Measurements from ENCODE around the gene TET1. TPM values are rescaled to one million over a fixed set of nuclear protein-coding genes. Genes with fewer than 3 reads are reported as not detected.
"Not testable (repeated sequence)": the region's sequence is repeated elsewhere in the genome, so short reads cannot be mapped to it uniquely, and the experiment has no call there.

The TET1 gene
- total RNA-seq, 2 donors from 2014 or later = 5.1 to 6.0 TPM

GRCh38 chr10:68633816-68634466, 73.8 kb downstream of the TET1 start:
- H3K27me3 ChIP-seq (replicated peaks; ENCODE audit: insufficient read depth) = no peaks in the 10 kb centered on the region
- WGBS = 78% methylated on average over 4 of the region's 4 CpGs
- H3K36me3 ChIP-seq = no peaks in the 10 kb centered on the region
- TF ChIP-seq POLR2AphosphoS5 (IDR thresholded peaks at IDR 0.05) = peak; percentile 49
- no peak for TF ChIP-seq CTCF (IDR thresholded peaks at IDR 0.05)
- TF ChIP-seq POLR2A (IDR thresholded peaks at IDR 0.05) = no peak
- intact Hi-C loops (cut with DNase I) = no loop called here
- H3K4me3 ChIP-seq = no peak overlapping the region
- H3K9me3 ChIP-seq = no peaks in the 10 kb centered on the region
- H3K4me1 ChIP-seq (replicated peaks) = peaks cover 4% of the 10 kb centered on the region
- no peak for DNase-seq (ENCODE audit: low spot score)
- H3K27ac ChIP-seq = peak overlapping the region in 1 of 2 donors; percentile 22

- no peak overlapping the region for H3K4me3 ChIP-seq
- intact Hi-C loops (cut with DNase I) = no loop called here
- no peaks in the 10 kb centered on the region for H3K36me3 ChIP-seq
- no peaks in the 10 kb centered on the region for H3K9me3 ChIP-seq
- DNase-seq (ENCODE audit: low spot score) = no peak
- WGBS = 87% methylated on average over 3 of the region's 3 CpGs
- H3K27me3 ChIP-seq (replicated peaks; ENCODE audit: insufficient read depth) = no peaks in the 10 kb centered on the region
- H3K4me1 ChIP-seq (replicated peaks) = peaks cover 4% of the 10 kb centered on the region
- no peak overlapping the region for H3K27ac ChIP-seq
- TF ChIP-seq POLR2AphosphoS5 (IDR thresholded peaks at IDR 0.05) (no peak), POLR2A (IDR thresholded peaks at IDR 0.05) (no peak), CTCF (IDR thresholded peaks at IDR 0.05) (no peak)
Measured at GRCh38 chr10:68636335-68636734, 76.2 kb downstream of the TET1 start.

- H3K27ac ChIP-seq; H3K4me1 ChIP-seq (replicated peaks); H3K9me3 ChIP-seq; H3K4me3 ChIP-seq; intact Hi-C loops (cut with DNase I); DNase-seq (ENCODE audit: low spot score); H3K27me3 ChIP-seq (replicated peaks; ENCODE audit: insufficient read depth); H3K36me3 ChIP-seq: not testable (repeated sequence)
- 96% methylated on average over 5 of the region's 5 CpGs for WGBS
Measured at GRCh38 chr10:68643550-68643949, 83.4 kb downstream of the TET1 start.

DNA sequence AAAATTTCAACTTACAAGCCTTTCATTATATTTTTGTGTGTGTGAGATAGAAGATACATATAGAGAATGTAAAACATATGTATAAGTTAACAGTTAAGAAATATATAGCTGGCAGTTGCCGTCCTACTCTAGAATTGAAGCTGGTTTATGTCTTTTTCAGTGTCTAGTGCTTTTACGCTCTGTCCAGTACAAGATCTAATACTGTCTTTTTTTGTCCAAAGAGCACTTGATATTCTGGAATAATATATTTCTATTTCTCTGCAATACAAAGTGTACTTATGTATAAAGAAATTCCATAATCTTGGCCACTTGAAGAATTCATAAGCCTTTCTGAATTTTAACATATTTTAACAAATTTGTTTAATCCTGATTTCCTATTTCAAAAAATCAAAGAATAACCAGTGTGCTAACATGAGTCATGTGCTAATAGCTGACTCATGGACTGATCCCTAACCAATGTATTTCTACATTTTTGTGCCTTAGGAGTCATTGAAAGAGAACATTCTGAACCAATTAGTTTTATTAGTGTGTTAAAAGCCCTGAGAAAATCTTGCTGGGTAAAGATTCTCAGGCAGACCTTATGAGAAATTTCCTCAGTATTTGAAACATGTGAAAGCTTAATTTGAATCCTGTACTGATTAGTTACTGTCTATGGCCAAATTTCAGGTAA, 87.7 kb downstream of the TET1 start:
- 87% methylated on average over 2 of the region's 2 CpGs for WGBS
- no peaks in the 10 kb centered on the region for H3K36me3 ChIP-seq
- TF ChIP-seq CTCF (IDR thresholded peaks at IDR 0.05) (no peak), POLR2AphosphoS5 (IDR thresholded peaks at IDR 0.05) (peak; percentile 30)
- no peak overlapping the region for H3K4me3 ChIP-seq
- no peaks in the 10 kb centered on the region for H3K27me3 ChIP-seq (replicated peaks; ENCODE audit: insufficient read depth)
- H3K27ac ChIP-seq = peak overlapping the region; percentile 38 to 39
- no peaks in the 10 kb centered on the region for H3K9me3 ChIP-seq
- H3K4me1 ChIP-seq (replicated peaks) = no peaks in the 10 kb centered on the region
- intact Hi-C loops (cut with DNase I) = no loop called here
- no peak for DNase-seq (ENCODE audit: low spot score)

DNA sequence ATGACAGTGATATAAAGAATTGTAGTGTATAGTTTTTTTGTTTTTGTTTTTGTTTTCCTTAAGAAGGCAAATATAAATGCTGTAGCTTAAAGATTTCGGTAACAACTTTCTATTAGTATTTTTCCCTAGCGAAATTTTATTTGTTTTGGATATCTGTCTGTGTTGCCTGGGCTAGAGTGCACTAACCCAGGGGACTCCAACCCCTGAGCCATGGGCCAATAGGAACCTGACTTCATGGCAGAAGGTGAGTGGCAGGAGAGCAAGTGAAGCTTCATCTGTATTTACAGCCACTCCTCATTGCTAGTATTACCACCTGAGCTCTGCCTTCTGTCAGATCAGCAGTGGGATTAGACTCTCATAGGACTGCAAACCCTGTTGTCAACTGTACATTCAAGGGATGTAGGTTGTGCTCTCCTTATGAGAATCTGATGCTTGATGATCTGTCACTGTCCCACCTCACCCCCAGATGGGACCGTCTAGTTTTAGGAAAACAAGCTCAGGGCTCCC, 95.5 kb downstream of the TET1 start:
- Histone ChIP-seq H3K9me3 (no peaks in the 10 kb centered on the region), H3K27me3 (replicated peaks; ENCODE audit: insufficient read depth) (no peaks in the 10 kb centered on the region), H3K4me3 (no peak overlapping the region), H3K4me1 (replicated peaks) (no peaks in the 10 kb centered on the region), H3K36me3 (no peaks in the 10 kb centered on the region), H3K27ac (no peak overlapping the region)
- intact Hi-C loops (cut with DNase I) = no loop called here
- TF ChIP-seq POLR2A (IDR thresholded peaks at IDR 0.05) (no peak), POLR2AphosphoS5 (IDR thresholded peaks at IDR 0.05) (no peak), CTCF (IDR thresholded peaks at IDR 0.05) (no peak)
- WGBS = 87% methylated on average over 3 of the region's 3 CpGs
- no peak for DNase-seq (ENCODE audit: low spot score)
